Measurements from ENCODE around the gene MATN4.

MATN4 gene

DNA sequence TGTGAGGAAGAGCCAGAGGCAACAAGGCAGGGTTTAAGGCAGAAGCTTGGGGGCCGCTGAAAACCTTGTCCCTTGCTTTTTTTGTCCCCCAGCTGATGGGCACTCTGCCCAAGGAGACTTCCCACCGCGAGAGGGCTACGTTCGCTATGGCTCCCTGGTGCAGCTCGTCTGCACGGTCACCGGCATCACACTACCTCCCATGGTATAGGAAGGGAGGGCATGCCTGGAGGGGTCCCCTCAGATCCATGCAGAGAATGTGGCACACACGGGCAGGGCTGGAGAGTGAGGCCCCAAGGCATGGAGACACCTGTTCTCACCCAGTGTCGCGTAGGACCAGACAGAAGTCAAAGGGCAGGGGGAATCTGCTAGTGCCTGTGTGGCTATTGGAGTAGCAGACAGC lies 5.8 kb upstream of the MATN4 start:
- Histone ChIP-seq H3K4me3 (ENCODE audit: low read depth in 1 of 2, low read length in 2 of 2) (no peak overlapping the region), H3K9me3 (ENCODE audit: insufficient read depth, low read length, severe bottlenecking) (no peaks in the 10 kb centered on the region), H3K36me3 (ENCODE audit: insufficient read depth, low read length) (no peaks in the 10 kb centered on the region), H3K4me2 (ENCODE audit: insufficient read depth, low read length) (no peak overlapping the region), H3K9ac (ENCODE audit: low read depth, low read length) (no peak overlapping the region), H4K20me1 (ENCODE audit: insufficient read depth, low read length) (no peaks in the 10 kb centered on the region), H3K4me1 (ENCODE audit: insufficient read depth, low read length) (peaks cover 11% of the 10 kb centered on the region), H3K27ac (ENCODE audit: low read length) (no peak overlapping the region), H3K27me3 (ENCODE audit: insufficient read depth, low read length, poor library complexity) (no peaks in the 10 kb centered on the region), H2AFZ (ENCODE audit: low read depth, low read length) (no peak overlapping the region), H3K79me2 (ENCODE audit: insufficient read depth, low read length) (no peaks in the 10 kb centered on the region)
- DNase-seq, result no peak
- no peak for TF ChIP-seq CTCF (IDR thresholded peaks at IDR 0.05; ENCODE audit: borderline replicate concordance, extremely low read depth, low read length, poor library complexity, severe bottlenecking)
- no peak for TF ChIP-seq EZH2 (IDR thresholded peaks at IDR 0.05; ENCODE audit: borderline replicate concordance, low read depth, low read length, severe bottlenecking)
- no peak for ATAC-seq (ENCODE audit: insufficient read depth, low read depth)

- Histone ChIP-seq H3K9ac (ENCODE audit: low read depth, low read length) (no peak overlapping the region), H3K4me1 (ENCODE audit: insufficient read depth, low read length) (peaks cover 4% of the 10 kb centered on the region), H2AFZ (ENCODE audit: low read depth, low read length) (no peak overlapping the region), H3K9me3 (ENCODE audit: insufficient read depth, low read length, severe bottlenecking) (no peaks in the 10 kb centered on the region), H3K4me3 (ENCODE audit: low read depth in 1 of 2, low read length in 2 of 2) (no peak overlapping the region), H3K27me3 (ENCODE audit: insufficient read depth, low read length, poor library complexity) (no peaks in the 10 kb centered on the region), H3K36me3 (ENCODE audit: insufficient read depth, low read length) (no peaks in the 10 kb centered on the region), H3K27ac (ENCODE audit: low read length) (no peak overlapping the region), H3K79me2 (ENCODE audit: insufficient read depth, low read length) (no peaks in the 10 kb centered on the region), H3K4me2 (ENCODE audit: insufficient read depth, low read length) (no peak overlapping the region), H4K20me1 (ENCODE audit: insufficient read depth, low read length) (no peaks in the 10 kb centered on the region)
- DNase-seq (no peak), ATAC-seq (ENCODE audit: insufficient read depth, low read depth) (no peak)
- TF ChIP-seq CTCF (IDR thresholded peaks at IDR 0.05; ENCODE audit: borderline replicate concordance, extremely low read depth, low read length, poor library complexity, severe bottlenecking) (no peak), EZH2 (IDR thresholded peaks at IDR 0.05; ENCODE audit: borderline replicate concordance, low read depth, low read length, severe bottlenecking) (no peak)
These were observed 5.1 kb upstream of the MATN4 start for GRCh38 chr20:45313065-45313695.

DNA sequence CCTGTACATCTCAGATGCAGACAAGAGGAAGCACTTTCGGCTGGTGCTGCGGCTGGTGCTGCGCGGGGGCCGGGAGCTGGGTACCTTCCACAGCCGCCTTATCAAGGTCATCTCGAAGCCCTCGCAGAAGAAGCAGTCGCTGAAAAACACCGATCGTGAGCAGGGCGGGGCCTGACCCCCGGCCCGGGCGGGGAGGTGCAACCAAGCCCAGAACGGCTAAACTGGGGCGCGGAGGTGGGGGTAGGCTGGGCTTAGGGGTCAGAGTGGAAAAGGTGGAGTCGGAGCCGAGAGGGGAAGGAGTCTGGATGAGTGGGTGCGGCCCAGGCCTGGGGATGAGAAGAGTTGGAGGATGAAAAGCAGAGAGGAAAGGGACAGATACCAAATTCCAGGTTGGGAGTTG lies 4.1 kb upstream of the MATN4 start:
- DNase-seq, result no peak
- H3K27me3 ChIP-seq (ENCODE audit: insufficient read depth, low read length, poor library complexity), result no peaks in the 10 kb centered on the region
- no peaks in the 10 kb centered on the region for H3K4me1 ChIP-seq (ENCODE audit: insufficient read depth, low read length)
- H3K4me2 ChIP-seq (ENCODE audit: insufficient read depth, low read length), result no peak overlapping the region
- no peak overlapping the region for H3K9ac ChIP-seq (ENCODE audit: low read depth, low read length)
- no peaks in the 10 kb centered on the region for H3K79me2 ChIP-seq (ENCODE audit: insufficient read depth, low read length)
- no peaks in the 10 kb centered on the region for H3K36me3 ChIP-seq (ENCODE audit: insufficient read depth, low read length)
- TF ChIP-seq EZH2 (IDR thresholded peaks at IDR 0.05; ENCODE audit: borderline replicate concordance, low read depth, low read length, severe bottlenecking), result no peak
- TF ChIP-seq CTCF (IDR thresholded peaks at IDR 0.05; ENCODE audit: borderline replicate concordance, extremely low read depth, low read length, poor library complexity, severe bottlenecking), result no peak
- no peak overlapping the region for H3K27ac ChIP-seq (ENCODE audit: low read length)
- H4K20me1 ChIP-seq (ENCODE audit: insufficient read depth, low read length), result no peaks in the 10 kb centered on the region
- H2AFZ ChIP-seq (ENCODE audit: low read depth, low read length), result no peak overlapping the region
- ATAC-seq (ENCODE audit: insufficient read depth, low read depth), result no peak
- no peaks in the 10 kb centered on the region for H3K9me3 ChIP-seq (ENCODE audit: insufficient read depth, low read length, severe bottlenecking)
- no peak overlapping the region for H3K4me3 ChIP-seq (ENCODE audit: low read depth in 1 of 2, low read length in 2 of 2)
